Heart right ventricle (tissue), 16 donors: ENCODE data around the gene PTDSS2. TPM values are rescaled to one million over a fixed set of nuclear protein-coding genes. Genes with fewer than 3 reads are reported as not detected.
A peak's percentile ranks its signal among the peaks of the same experiment; 100 is the strongest.
"Not testable (repeated sequence)": the region's sequence is repeated elsewhere in the genome, so short reads cannot be mapped to it uniquely, and the experiment has no call there.

ENCODE experiments used
- ATAC-seq, 8 donors: fragments of 200-7000 bp; cut with Tn5 transposase; one replicate each; pipeline ENCODE4 v1.9.1; 2020; ENCODE audit warnings: mild to moderate bottlenecking in 8 of 8, moderate library complexity in 8 of 8, moderate number of reproducible peaks in 1 of 8
- DNase-seq, 2 donors: peaks; one replicate each; pipeline ENCODE4 v3.0.0-alpha.2; 2020
- H3K27ac ChIP-seq, 10 donors: fragments of 200-600 bp; sonication (generic) in 2 of 10; one replicate each; pipeline versions ENCODE4 v1.5.0 to v1.8.0; 2020 to 2022; ENCODE audit warnings: mild to moderate bottlenecking in 3 of 10
- H3K27me3 ChIP-seq, 7 donors: fragments of 200-600 bp; one replicate each; pipeline ENCODE4 v1.8.0; 2021 to 2022; ENCODE audit warnings: mild to moderate bottlenecking in 2 of 7
- H3K36me3 ChIP-seq, 9 donors: fragments of 200-600 bp; sonication (generic) in 1 of 9; one replicate each; pipeline versions ENCODE4 v1.5.0 to v1.8.0; 2020 to 2022; ENCODE audit warnings: mild to moderate bottlenecking in 2 of 9
- H3K4me1 ChIP-seq, 9 donors: fragments of 200-600 bp; sonication (generic) in 1 of 9; one replicate each; pipeline versions ENCODE4 v1.5.0 to v1.8.0; 2020 to 2022; ENCODE audit warnings: mild to moderate bottlenecking in 4 of 9
- H3K4me3 ChIP-seq, 10 donors: fragments of 200-600 bp; sonication (generic) in 2 of 10; one replicate each; pipeline versions ENCODE4 v1.5.0 to v1.8.0; 2020 to 2022; ENCODE audit warnings: mild to moderate bottlenecking in 7 of 10, moderate library complexity in 2 of 10
- H3K9me3 ChIP-seq, 11 donors: fragments of 200-600 bp in 10 of 11; sonication (generic) in 2 of 11; one replicate each; pipeline versions ENCODE4 v1.5.0 to v1.8.0; 2013 to 2022; ENCODE audit warnings: mild to moderate bottlenecking in 2 of 11, control low read depth in 1 of 11, moderate library complexity in 1 of 11
- CTCF ChIP-seq, 9 donors: fragments of 200-600 bp; sonication (generic) in 2 of 9; IDR thresholded peaks; one replicate each; pipeline versions ENCODE4 v1.5.0 to v1.8.0; 2021 to 2022; ENCODE audit warnings: antibody characterized with exemption in 9 of 9, mild to moderate bottlenecking in 5 of 9, moderate library complexity in 1 of 9
- WGBS, 2 donors: extraction: QIAGEN DNeasy Blood & Tissue Kit; methylation state at CpG; one replicate each; pipeline ENCODE4 v1.1.7; 2013; ENCODE audit warnings: inconsistent platforms in 1 of 2; 5-methylcytosine and 5-hydroxymethylcytosine counted together
- intact Hi-C, 10 donors: fragments of 100-400 bp; cut with DNase I; formaldehyde crosslinking; loops; one replicate each; pipeline versions ENCODE4 v1.11.1 to v1.14.2; 2022
- polyA plus RNA-seq, 2 donors: library from polyadenylated mRNA; stranded (reverse); fragments of 200-250 nt; gene quantifications; one replicate each; pipeline ENCODE4 v1.2.3, GENCODE V29; 2013
- total RNA-seq, 10 donors: library from RNA; stranded (reverse); fragmentation: NEBNext Ultra II Directional in 3 of 10; extraction: Animal tissue kit (Norgen Biotek cat#: 25700) in 3 of 10; gene quantifications; one replicate each; pipeline versions ENCODE4 v1.2.1 to v1.2.4, GENCODE V29; 2021 to 2023
- donor health status: Arrhythmogenic right ventricular cardiomyopathy.
- donor health status: ischemic (EF 13 %, LVEDD 7.1; RV severe dilation, severe dysfunction).
- donor health status: healthy with polysubstance abuse.
- donor health status: DM: no; HTN: yes; CAD: no.
- donor health status: DM: no; HTN: no; CAD: no.
- donor health status: ischemic (EF 25% LVEDD 6.9; RV normal size, moderate dysfunction).
- donor health status: ischemic (EF 25% LVEDD 5.7; RV mildly dilated, moderate dysfunction).
- donor health status: healthy.
- donor health status: DM: yes; HTN: yes; CAD: no.
- donor health status: Ischemic cardiomyopathy.
- donor health status: ischemic (EF 35%, LVEDD 5.7; RV mildly dilated, moderate dysfunction).
- donor health status: nonischemic (EF 11% LVEDD 7.7; RV severe dilation, severe dysfunction).
- donor health status: DM: yes; HTN: yes; CAD: no.
- donor health status: PGD.
- donor health status: ischemic (EF 29% LVEDD 5.4; RV normal size, mild dysfunction).
- donor health status: nonischemic (EF 23%, LVEDD 6.1; RV moderate dilation, normal function).

The PTDSS2 gene
- total and polyA plus RNA-seq, 12 donors = 16.7 to 55.5 (median 26.3) TPM

DNA sequence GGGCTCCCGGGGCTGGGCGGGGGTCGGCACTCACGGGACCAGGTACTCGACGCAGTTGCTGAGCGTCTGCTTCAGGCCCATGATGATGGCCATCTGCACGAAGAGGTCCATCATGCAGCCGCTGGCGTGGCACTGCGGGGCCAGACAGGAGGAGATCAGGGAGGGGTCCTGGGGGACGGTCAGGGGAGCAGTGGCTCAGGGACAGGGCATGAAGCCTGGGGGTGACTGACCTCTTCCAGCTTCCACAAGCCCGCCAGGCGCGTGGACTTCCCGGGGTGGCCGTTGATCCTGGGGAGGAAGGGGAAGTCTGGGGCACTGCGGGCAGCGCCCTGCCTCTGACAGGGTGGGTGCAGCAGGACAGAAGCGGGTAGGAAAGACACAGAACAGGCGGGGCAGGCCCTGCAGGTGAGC is 29.2 kb upstream of the PTDSS2 start:
- WGBS, 2 donors = 83 to 89% methylated on average over 18 to 21 of the region's 21 CpGs
- H3K4me3 ChIP-seq = no peak overlapping the region
- peaks cover 0 to 21% (median 6%) of the 10 kb centered on the region in 9 donors for H3K4me1 ChIP-seq
- H3K27me3 ChIP-seq = peaks cover 9 to 87% (median 61%) of the 10 kb centered on the region in 7 donors
- no peak overlapping the region for H3K27ac ChIP-seq
- DNase-seq (peak in 1 of 2 donors; percentile 8), ATAC-seq (no peak)
- H3K9me3 ChIP-seq = peaks cover 0 to 3% (median 0%) of the 10 kb centered on the region in 11 donors
- intact Hi-C loops = no loop called here
- H3K36me3 ChIP-seq = no peaks in the 10 kb centered on the region
- no peak for TF ChIP-seq CTCF (IDR thresholded peaks at IDR 0.05)

DNA sequence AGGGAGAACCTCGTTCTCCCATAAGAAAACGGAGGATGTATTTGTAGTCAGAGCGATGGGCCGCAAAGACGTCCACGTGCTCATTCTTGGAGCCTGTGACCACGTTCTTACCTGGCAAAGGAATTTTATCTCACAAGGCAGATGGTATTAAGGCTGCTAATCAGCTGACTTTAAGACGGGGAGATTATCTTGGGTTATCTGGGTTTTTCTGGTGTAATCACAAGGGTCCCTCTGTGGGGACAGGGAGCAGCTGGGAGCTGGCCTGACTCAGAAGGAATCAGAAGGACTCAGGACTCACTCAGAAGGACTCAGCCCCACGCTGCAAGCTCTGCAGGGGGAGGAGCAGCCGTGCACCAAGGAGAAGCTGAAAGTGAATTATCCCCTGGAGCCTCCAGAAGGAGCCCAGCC is 27.8 kb upstream of the PTDSS2 start:
- 56 to 60% methylated on average over 10 of the region's 10 CpGs for WGBS, 2 donors
- H3K27ac ChIP-seq = no peak overlapping the region
- no peak overlapping the region for H3K4me3 ChIP-seq
- ATAC-seq (no peak), DNase-seq (no peak)
- intact Hi-C loops = no loop called here
- peaks cover 0 to 3% (median 0%) of the 10 kb centered on the region in 11 donors for H3K9me3 ChIP-seq
- H3K36me3 ChIP-seq = no peaks in the 10 kb centered on the region
- TF ChIP-seq CTCF (IDR thresholded peaks at IDR 0.05) = no peak
- peaks cover 0 to 81% (median 52%) of the 10 kb centered on the region in 7 donors for H3K27me3 ChIP-seq
- H3K4me1 ChIP-seq = peaks cover 0 to 11% (median 0%) of the 10 kb centered on the region in 9 donors

DNA sequence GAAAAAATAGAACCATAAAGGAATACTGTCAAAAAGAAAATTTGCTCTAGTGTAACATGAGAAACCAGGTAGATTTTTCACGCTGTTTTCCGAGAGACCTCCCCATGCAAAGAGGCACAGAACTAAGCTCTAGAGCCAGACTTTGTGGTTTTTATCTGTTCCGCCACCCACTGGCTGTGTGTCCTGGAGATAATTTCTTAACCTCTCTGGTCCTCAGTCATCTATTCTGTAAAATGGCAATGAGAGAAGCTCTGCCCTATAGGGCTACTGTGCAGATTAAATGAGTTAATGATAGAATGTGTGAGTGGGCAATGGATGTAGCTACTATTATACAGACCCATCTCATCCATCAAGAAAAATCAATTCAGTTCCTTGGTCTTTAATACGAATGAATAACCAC is 25.8 kb upstream of the PTDSS2 start:
- Histone ChIP-seq H3K9me3 (peaks cover 0 to 3% (median 0%) of the 10 kb centered on the region in 11 donors), H3K4me1 (peaks cover 0 to 5% (median 0%) of the 10 kb centered on the region in 9 donors), H3K27me3 (peaks cover 0 to 62% (median 33%) of the 10 kb centered on the region in 7 donors), H3K4me3 (no peak overlapping the region), H3K27ac (no peak overlapping the region), H3K36me3 (no peaks in the 10 kb centered on the region)
- DNase-seq (no peak), ATAC-seq (no peak)
- 89 to 91% methylated on average over 4 of the region's 4 CpGs for WGBS, 2 donors
- TF ChIP-seq CTCF (IDR thresholded peaks at IDR 0.05) = no peak
- intact Hi-C loops = no loop called here

GRCh38 chr11:424766-425165 is 25.3 kb upstream of the PTDSS2 start:
- WGBS, 2 donors = 22 to 41% methylated on average over 27 to 34 of the region's 45 CpGs
- H3K9me3 ChIP-seq, ATAC-seq, H3K4me3 ChIP-seq, DNase-seq, intact Hi-C loops, H3K36me3 ChIP-seq, H3K27ac ChIP-seq, H3K4me1 ChIP-seq: not testable (repeated sequence)
- H3K27me3 ChIP-seq = peaks cover 0 to 56% (median 28%) of the 10 kb centered on the region in 7 donors

GRCh38 chr11:425301-425700 is 24.8 kb upstream of the PTDSS2 start:
- ATAC-seq (no peak), DNase-seq (no peak)
- H3K4me3 ChIP-seq = no peak overlapping the region
- H3K36me3 ChIP-seq = no peaks in the 10 kb centered on the region
- intact Hi-C loops = no loop called here
- H3K27ac ChIP-seq = no peak overlapping the region
- peaks cover 0 to 1% (median 0%) of the 10 kb centered on the region in 9 donors for H3K4me1 ChIP-seq
- H3K9me3 ChIP-seq = peaks cover 0 to 3% (median 0%) of the 10 kb centered on the region in 11 donors
- 63 to 68% methylated on average over 4 of the region's 4 CpGs for WGBS, 2 donors
- TF ChIP-seq CTCF (IDR thresholded peaks at IDR 0.05) = no peak
- peaks cover 0 to 51% (median 23%) of the 10 kb centered on the region in 7 donors for H3K27me3 ChIP-seq
